Upper lobe of left lung (tissue), 4 donors: Measurements from ENCODE around the gene UBE4B.
A peak's percentile ranks its signal among the peaks of the same experiment; 100 is the strongest.

Source experiments
- CTCF ChIP-seq, 6 experiments: fragments of 450-650 bp in 4 of 6; fragments of 200-600 bp in 2 of 6; sonication (generic) in 2 of 6; IDR thresholded peaks; one replicate each; pipeline ENCODE4 v1.5.1; 2016 to 2019; ENCODE audit warnings: antibody characterized with exemption in 6 of 6
- EP300 ChIP-seq, 4 donors: sonication (generic); formaldehyde crosslinking; IDR thresholded peaks; one replicate each; pipeline ENCODE4 v1.5.1; 2017; ENCODE audit warnings: antibody characterized with exemption in 4 of 4, control low read depth in 2 of 4
- POLR2A ChIP-seq, 4 donors: fragments of 450-650 bp; IDR thresholded peaks; one replicate each; pipeline ENCODE4 v1.5.1; 2016 to 2017; ENCODE audit warnings: antibody characterized with exemption in 4 of 4, mild to moderate bottlenecking in 2 of 4
- POLR2AphosphoS5 ChIP-seq, 2 donors: sonication (generic); formaldehyde crosslinking; IDR thresholded peaks; one replicate each; pipeline ENCODE4 v1.5.1; 2017; ENCODE audit warnings: antibody characterized with exemption in 2 of 2

GRCh38 chr1:10210841-10211804, 178.4 kb downstream of the UBE4B start:
- no peak for TF ChIP-seq CTCF (IDR thresholded peaks at IDR 0.05)
- peak in 1 of 4 donors; percentile 66 for TF ChIP-seq POLR2A (IDR thresholded peaks at IDR 0.05)
- peak; percentile 70 to 85 for TF ChIP-seq POLR2AphosphoS5 (IDR thresholded peaks at IDR 0.05)
- TF ChIP-seq EP300 (IDR thresholded peaks at IDR 0.05) = peak in 1 of 4 donors; percentile 65
